GM12878 (cell line): ENCODE data around the gene EYS. TPM values are rescaled to one million over a fixed set of nuclear protein-coding genes. Genes with fewer than 3 reads are reported as not detected.

ENCODE experiments used
- ATAC-seq: fragments of 200-7000 bp; cut with Tn5 transposase; 3 replicates; pipeline ENCODE4 v1.9.1; 2020; ENCODE audit warnings: mild to moderate bottlenecking, moderate library complexity
- BruUV-seq: library from RNA; stranded (reverse); fragments of 400-500 nt; replicated peaks from 2 replicates; lab custom pipeline; 2021; lab: Mats Ljungman, UMichigan
- CTCF ChIA-PET: fragments of 300-600 bp; sonication (Branson Sonifier 250); formaldehyde crosslinking; extraction: SDS; loops from one replicate; lab custom pipeline; 2021; ENCODE audit warnings: inconsistent platforms; lab: Yijun Ruan, JAX
- POLR2A ChIA-PET: fragments of 350-600 bp; formaldehyde crosslinking; extraction: SDS; loops from one replicate; lab custom pipeline; 2021; ENCODE audit warnings: inconsistent platforms; lab: Charles Lee
- RAD21 ChIA-PET: fragments of 300-600 bp; sonication (Branson Sonifier 250); formaldehyde crosslinking; loops from one replicate; lab custom pipeline; 2023; ENCODE audit warnings: antibody characterized with exemption; ENCODE audit not compliant: unreplicated experiment; lab: Charles Lee
- SMC1A ChIA-PET: fragments of 300-600 bp; sonication (Branson Sonifier 250); formaldehyde crosslinking; loops from one replicate; lab custom pipeline; 2023; ENCODE audit not compliant: unreplicated experiment, uncharacterized antibody; lab: Charles Lee
- DNase-seq: peaks from one replicate; pipeline ENCODE4 v3.0.0-alpha.2; 2011; ENCODE audit warnings: low read depth, low spot score
- FAIRE-seq: peaks from 3 replicates; lab custom pipeline; 2011; peaks lifted over from hg19 to GRCh38; lab: Jason Lieb, UNC
- H2AFZ ChIP-seq: 2 replicates; pipeline ENCODE4 v1.6.0; 2011; ENCODE audit warnings: low read depth, low read length, control low read depth; ENCODE audit not compliant: control insufficient read depth
- H3K27ac ChIP-seq: 2 replicates; pipeline ENCODE4 v1.5.1; 2011; ENCODE audit warnings: control low read depth; ENCODE audit not compliant: control insufficient read depth, insufficient read depth
- H3K27me3 ChIP-seq, 2 experiments: replicated peaks in 1 of 2; 2 replicates each; pipeline versions ENCODE4 v1.6.0 to v1.6.1; 2011; ENCODE audit warnings: low read length in 1 of 2; ENCODE audit not compliant: control insufficient read depth in 2 of 2, insufficient read depth in 2 of 2
- H3K36me3 ChIP-seq, 2 experiments: 2 replicates each; pipeline ENCODE4 v1.5.1; 2011; ENCODE audit warnings: low read length in 1 of 2; ENCODE audit not compliant: control insufficient read depth in 2 of 2, insufficient read depth in 2 of 2
- H3K4me1 ChIP-seq: 2 replicates; pipeline ENCODE4 v1.6.1; 2011; ENCODE audit warnings: mild to moderate bottlenecking, low read length, moderate library complexity, mixed read lengths; ENCODE audit not compliant: control insufficient read depth, insufficient read depth
- H3K4me2 ChIP-seq: 2 replicates; pipeline ENCODE4 v1.6.0; 2011; ENCODE audit warnings: control low read depth; ENCODE audit not compliant: control insufficient read depth, insufficient read depth
- H3K4me3 ChIP-seq: fragments of 200-600 bp; sonication (generic); 2 replicates; pipeline ENCODE4 v1.5.1; 2016
- H3K79me2 ChIP-seq: 2 replicates; pipeline ENCODE4 v1.6.0; 2011; ENCODE audit warnings: low read length; ENCODE audit not compliant: control insufficient read depth, insufficient read depth
- H3K9ac ChIP-seq: 2 replicates; pipeline ENCODE4 v1.8.0; 2011; ENCODE audit warnings: low read length, control low read depth, mixed read lengths; ENCODE audit not compliant: control insufficient read depth, insufficient read depth
- H3K9me3 ChIP-seq: replicated peaks from 3 replicates; pipeline ENCODE4 v1.5.1; 2011; ENCODE audit warnings: mild to moderate bottlenecking, low read length; ENCODE audit not compliant: control insufficient read depth, insufficient read depth
- H4K20me1 ChIP-seq: 2 replicates; pipeline ENCODE4 v1.6.0; 2011; ENCODE audit not compliant: control insufficient read depth, insufficient read depth
- BCL11A ChIP-seq: IDR thresholded peaks from 2 replicates; pipeline ENCODE4 v1.6.1; 2011; ENCODE audit warnings: low read depth, low read length
- BHLHE40 ChIP-seq, 2 experiments: fragments of 450-650 bp in 1 of 2; IDR thresholded peaks; 2 replicates each; pipeline ENCODE4 v1.6.1; 2011 to 2017; ENCODE audit warnings: low read depth in 2 of 2, borderline replicate concordance in 1 of 2, improper control_type of control experiment in 1 of 2, low read length in 1 of 2, mild to moderate bottlenecking in 1 of 2
- CHD2 ChIP-seq: IDR thresholded peaks from 2 replicates; pipeline ENCODE4 v1.6.1; 2011; ENCODE audit warnings: low read depth, low read length, improper control_type of control experiment, borderline replicate concordance
- EED ChIP-seq: sonication (generic); IDR thresholded peaks from 2 replicates; pipeline ENCODE4 v1.6.1; 2016; ENCODE audit warnings: antibody characterized with exemption, low read depth
- IKZF2 ChIP-seq, 2 experiments: fragments of 450-650 bp; IDR thresholded peaks; 2 replicates each; pipeline ENCODE4 v1.6.1; 2017; ENCODE audit warnings: mild to moderate bottlenecking in 2 of 2, moderate library complexity in 2 of 2
- NFXL1 ChIP-seq: fragments of 450-650 bp; IDR thresholded peaks from 2 replicates; pipeline ENCODE4 v1.6.1; 2017; ENCODE audit warnings: antibody characterized with exemption, mild to moderate bottlenecking, borderline replicate concordance
- RFX5 ChIP-seq: IDR thresholded peaks from 2 replicates; pipeline ENCODE4 v1.6.1; 2011; ENCODE audit warnings: low read depth, low read length, improper control_type of control experiment
- SP1 ChIP-seq: IDR thresholded peaks from one replicate; pipeline ENCODE4 v1.6.1; 2011; ENCODE audit warnings: low read depth, low read length
- SREBF1 ChIP-seq: IDR thresholded peaks from 2 replicates; pipeline ENCODE4 v1.6.1; 2012; ENCODE audit warnings: mild to moderate bottlenecking, low read length
- SUZ12 ChIP-seq: fragments of 200-600 bp; sonication (generic); IDR thresholded peaks from one replicate; pipeline ENCODE4 v1.6.1; 2018; ENCODE audit warnings: antibody characterized with exemption, mild to moderate bottlenecking; ENCODE audit not compliant: unreplicated experiment
- ZNF217 ChIP-seq: fragments of 450-650 bp; IDR thresholded peaks from 2 replicates; pipeline ENCODE4 v1.6.1; 2017; ENCODE audit warnings: antibody characterized with exemption, mild to moderate bottlenecking
- in situ Hi-C: fragments of 300-500 bp; cut with MboI; formaldehyde crosslinking; loops from 9 replicates; pipeline ENCODE4 v1.14.3; 2018; ENCODE audit warnings: mixed read lengths
- intact Hi-C: fragments of 100-400 bp; cut with micrococcal nuclease; formaldehyde crosslinking; loops from one replicate; pipeline ENCODE4 v1.14.2; 2022; ENCODE audit not compliant: unreplicated experiment
- polyA plus RNA-seq, 11 experiments: library from polyadenylated mRNA; depleted of rRNA in 4 of 11; unstranded in 6 of 11; stranded (reverse) in 5 of 11; fragments of >200 nt; fragmentation: Nextera tagmentation in 4 of 11; fragmentation: Illumina TruSeq in 1 of 11; extraction: Ambion mirVana in 4 of 11; extraction: Trizol in 1 of 11; gene quantifications; 1 replicate in 1 of 11; 2 replicates in 10 of 11; pipeline versions ENCODE4 v1.2.1 to v1.2.3, GENCODE V29; 2011 to 2016; ENCODE audit warnings: inconsistent platforms in 2 of 11, missing spikeins in 2 of 11, low read depth in 1 of 11
- total RNA-seq, 4 experiments: library from RNA; depleted of rRNA in 3 of 4; stranded (reverse); fragments of >200 nt in 3 of 4; fragmentation: Illumina TruSeq in 1 of 4; extraction: Trizol in 1 of 4; gene quantifications; 2 replicates each; pipeline versions ENCODE4 v1.2.1 to v1.2.3, GENCODE V29; 2013 to 2021
- TF ChIP-seq, protein P1 (sequence below): fragments of 450-650 bp; IDR thresholded peaks from 2 replicates; pipeline ENCODE4 v1.6.1; 2017; ENCODE audit warnings: mild to moderate bottlenecking, moderate library complexity
- TF ChIP-seq, protein P2 (sequence below): fragments of 450-650 bp; IDR thresholded peaks from 2 replicates; pipeline ENCODE4 v1.6.1; 2018; ENCODE audit warnings: mild to moderate bottlenecking, low read depth, moderate library complexity; ENCODE audit not compliant: partially characterized antibody
- TF ChIP-seq, protein P3 (sequence below): fragments of 450-650 bp; IDR thresholded peaks from 2 replicates; pipeline ENCODE4 v1.6.1; 2016; ENCODE audit warnings: mild to moderate bottlenecking
- TF ChIP-seq, protein P4 (sequence below), 3 experiments: IDR thresholded peaks in 2 of 3; conservative IDR thresholded peaks in 1 of 3; 2 replicates each; pipeline ENCODE4 v1.5.1; 2011; ENCODE audit warnings: low read depth in 3 of 3, low read length in 3 of 3, mild to moderate bottlenecking in 3 of 3, control low read depth in 2 of 3, moderate library complexity in 2 of 3, inconsistent platforms in 1 of 3, mixed read lengths in 1 of 3; ENCODE audit not compliant: control insufficient read depth in 2 of 3, insufficient read depth in 1 of 3; ENCODE audit errors: extremely low read depth in 1 of 3

EYS gene
- total and polyA plus RNA-seq, 10 of the 15 experiments (the other 5 are each of a cell fraction or from before 2014, with no cell fraction given): under 0.01 to 0.14 (median 0.02) TPM; not detected in 1

DNA sequence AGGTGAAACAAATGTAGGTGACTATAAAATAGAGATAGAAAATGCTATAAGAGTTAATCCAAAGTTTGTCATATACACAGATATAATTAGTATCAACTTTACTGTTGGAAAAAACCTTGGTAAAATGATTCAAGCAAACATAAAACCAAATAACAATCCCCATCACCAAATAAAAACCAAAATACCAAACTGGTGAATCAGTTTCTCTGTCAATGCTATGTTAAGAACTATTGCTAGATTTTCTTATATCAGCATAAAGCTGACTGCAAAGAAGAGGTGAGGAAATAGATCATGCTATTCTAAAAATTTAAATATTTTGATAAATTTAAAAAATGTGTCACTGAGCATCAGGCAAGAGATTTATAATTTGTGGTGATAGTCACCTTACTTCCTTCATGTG, 1413.0 kb downstream of the EYS start:
- in situ Hi-C loops: no loop called here
- Histone ChIP-seq H3K27me3 (no peaks in the 10 kb centered on the region), H4K20me1 (no peaks in the 10 kb centered on the region), H3K4me3 (no peak overlapping the region), H3K36me3 (no peaks in the 10 kb centered on the region), H3K9ac (no peak overlapping the region), H3K79me2 (no peaks in the 10 kb centered on the region), H3K4me2 (no peak overlapping the region), H2AFZ (no peak overlapping the region), H3K27ac (no peak overlapping the region), H3K9me3 (no peaks in the 10 kb centered on the region), H3K4me1 (no peaks in the 10 kb centered on the region)
- TF ChIP-seq SP1 (no peak), NFXL1 (no peak), CHD2 (no peak), RFX5 (no peak), BCL11A (no peak), IKZF2 (IDR thresholded peaks at IDR 0.05) (no peak), ZNF217 (no peak), SUZ12 (no peak), BHLHE40 (IDR thresholded peaks at IDR 0.05; ENCODE audit: borderline replicate concordance in 1 of 2, low read depth in 2 of 2, low read length in 1 of 2) (no peak), EED (no peak), SREBF1 (no peak)
- TF ChIP-seq, protein P1, sequence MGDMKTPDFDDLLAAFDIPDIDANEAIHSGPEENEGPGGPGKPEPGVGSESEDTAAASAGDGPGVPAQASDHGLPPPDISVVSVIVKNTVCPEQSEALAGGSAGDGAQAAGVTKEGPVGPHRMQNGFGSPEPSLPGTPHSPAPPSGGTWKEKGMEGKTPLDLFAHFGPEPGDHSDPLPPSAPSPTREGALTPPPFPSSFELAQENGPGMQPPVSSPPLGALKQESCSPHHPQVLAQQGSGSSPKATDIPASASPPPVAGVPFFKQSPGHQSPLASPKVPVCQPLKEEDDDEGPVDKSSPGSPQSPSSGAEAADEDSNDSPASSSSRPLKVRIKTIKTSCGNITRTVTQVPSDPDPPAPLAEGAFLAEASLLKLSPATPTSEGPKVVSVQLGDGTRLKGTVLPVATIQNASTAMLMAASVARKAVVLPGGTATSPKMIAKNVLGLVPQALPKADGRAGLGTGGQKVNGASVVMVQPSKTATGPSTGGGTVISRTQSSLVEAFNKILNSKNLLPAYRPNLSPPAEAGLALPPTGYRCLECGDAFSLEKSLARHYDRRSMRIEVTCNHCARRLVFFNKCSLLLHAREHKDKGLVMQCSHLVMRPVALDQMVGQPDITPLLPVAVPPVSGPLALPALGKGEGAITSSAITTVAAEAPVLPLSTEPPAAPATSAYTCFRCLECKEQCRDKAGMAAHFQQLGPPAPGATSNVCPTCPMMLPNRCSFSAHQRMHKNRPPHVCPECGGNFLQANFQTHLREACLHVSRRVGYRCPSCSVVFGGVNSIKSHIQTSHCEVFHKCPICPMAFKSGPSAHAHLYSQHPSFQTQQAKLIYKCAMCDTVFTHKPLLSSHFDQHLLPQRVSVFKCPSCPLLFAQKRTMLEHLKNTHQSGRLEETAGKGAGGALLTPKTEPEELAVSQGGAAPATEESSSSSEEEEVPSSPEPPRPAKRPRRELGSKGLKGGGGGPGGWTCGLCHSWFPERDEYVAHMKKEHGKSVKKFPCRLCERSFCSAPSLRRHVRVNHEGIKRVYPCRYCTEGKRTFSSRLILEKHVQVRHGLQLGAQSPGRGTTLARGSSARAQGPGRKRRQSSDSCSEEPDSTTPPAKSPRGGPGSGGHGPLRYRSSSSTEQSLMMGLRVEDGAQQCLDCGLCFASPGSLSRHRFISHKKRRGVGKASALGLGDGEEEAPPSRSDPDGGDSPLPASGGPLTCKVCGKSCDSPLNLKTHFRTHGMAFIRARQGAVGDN: no peak
- TF ChIP-seq, protein P2, sequence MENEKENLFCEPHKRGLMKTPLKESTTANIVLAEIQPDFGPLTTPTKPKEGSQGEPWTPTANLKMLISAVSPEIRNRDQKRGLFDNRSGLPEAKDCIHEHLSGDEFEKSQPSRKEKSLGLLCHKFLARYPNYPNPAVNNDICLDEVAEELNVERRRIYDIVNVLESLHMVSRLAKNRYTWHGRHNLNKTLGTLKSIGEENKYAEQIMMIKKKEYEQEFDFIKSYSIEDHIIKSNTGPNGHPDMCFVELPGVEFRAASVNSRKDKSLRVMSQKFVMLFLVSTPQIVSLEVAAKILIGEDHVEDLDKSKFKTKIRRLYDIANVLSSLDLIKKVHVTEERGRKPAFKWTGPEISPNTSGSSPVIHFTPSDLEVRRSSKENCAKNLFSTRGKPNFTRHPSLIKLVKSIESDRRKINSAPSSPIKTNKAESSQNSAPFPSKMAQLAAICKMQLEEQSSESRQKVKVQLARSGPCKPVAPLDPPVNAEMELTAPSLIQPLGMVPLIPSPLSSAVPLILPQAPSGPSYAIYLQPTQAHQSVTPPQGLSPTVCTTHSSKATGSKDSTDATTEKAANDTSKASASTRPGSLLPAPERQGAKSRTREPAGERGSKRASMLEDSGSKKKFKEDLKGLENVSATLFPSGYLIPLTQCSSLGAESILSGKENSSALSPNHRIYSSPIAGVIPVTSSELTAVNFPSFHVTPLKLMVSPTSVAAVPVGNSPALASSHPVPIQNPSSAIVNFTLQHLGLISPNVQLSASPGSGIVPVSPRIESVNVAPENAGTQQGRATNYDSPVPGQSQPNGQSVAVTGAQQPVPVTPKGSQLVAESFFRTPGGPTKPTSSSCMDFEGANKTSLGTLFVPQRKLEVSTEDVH: no peak
- TF ChIP-seq, protein P3, sequence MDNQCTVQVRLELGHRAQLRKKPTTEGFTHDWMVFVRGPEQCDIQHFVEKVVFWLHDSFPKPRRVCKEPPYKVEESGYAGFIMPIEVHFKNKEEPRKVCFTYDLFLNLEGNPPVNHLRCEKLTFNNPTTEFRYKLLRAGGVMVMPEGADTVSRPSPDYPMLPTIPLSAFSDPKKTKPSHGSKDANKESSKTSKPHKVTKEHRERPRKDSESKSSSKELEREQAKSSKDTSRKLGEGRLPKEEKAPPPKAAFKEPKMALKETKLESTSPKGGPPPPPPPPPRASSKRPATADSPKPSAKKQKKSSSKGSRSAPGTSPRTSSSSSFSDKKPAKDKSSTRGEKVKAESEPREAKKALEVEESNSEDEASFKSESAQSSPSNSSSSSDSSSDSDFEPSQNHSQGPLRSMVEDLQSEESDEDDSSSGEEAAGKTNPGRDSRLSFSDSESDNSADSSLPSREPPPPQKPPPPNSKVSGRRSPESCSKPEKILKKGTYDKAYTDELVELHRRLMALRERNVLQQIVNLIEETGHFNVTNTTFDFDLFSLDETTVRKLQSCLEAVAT: no peak
- TF ChIP-seq, protein P4, sequence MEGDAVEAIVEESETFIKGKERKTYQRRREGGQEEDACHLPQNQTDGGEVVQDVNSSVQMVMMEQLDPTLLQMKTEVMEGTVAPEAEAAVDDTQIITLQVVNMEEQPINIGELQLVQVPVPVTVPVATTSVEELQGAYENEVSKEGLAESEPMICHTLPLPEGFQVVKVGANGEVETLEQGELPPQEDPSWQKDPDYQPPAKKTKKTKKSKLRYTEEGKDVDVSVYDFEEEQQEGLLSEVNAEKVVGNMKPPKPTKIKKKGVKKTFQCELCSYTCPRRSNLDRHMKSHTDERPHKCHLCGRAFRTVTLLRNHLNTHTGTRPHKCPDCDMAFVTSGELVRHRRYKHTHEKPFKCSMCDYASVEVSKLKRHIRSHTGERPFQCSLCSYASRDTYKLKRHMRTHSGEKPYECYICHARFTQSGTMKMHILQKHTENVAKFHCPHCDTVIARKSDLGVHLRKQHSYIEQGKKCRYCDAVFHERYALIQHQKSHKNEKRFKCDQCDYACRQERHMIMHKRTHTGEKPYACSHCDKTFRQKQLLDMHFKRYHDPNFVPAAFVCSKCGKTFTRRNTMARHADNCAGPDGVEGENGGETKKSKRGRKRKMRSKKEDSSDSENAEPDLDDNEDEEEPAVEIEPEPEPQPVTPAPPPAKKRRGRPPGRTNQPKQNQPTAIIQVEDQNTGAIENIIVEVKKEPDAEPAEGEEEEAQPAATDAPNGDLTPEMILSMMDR (IDR thresholded peaks at IDR 0.05 in 2 of 3, conservative IDR thresholded peaks at IDR 0.05 in 1 of 3; ENCODE audit: control insufficient read depth in 2 of 3, extremely low read depth in 1 of 3, insufficient read depth in 1 of 3, low read depth in 3 of 3, low read length in 3 of 3): no peak
- POLR2A ChIA-PET: no interaction called here
- SMC1A ChIA-PET: no interaction called here
- RAD21 ChIA-PET: no interaction called here
- no TSS peak for BruUV-seq
- FAIRE-seq (no peak), ATAC-seq (no peak), DNase-seq (no peak)
- CTCF ChIA-PET: no interaction called here
- intact Hi-C loops: no loop called here
